Islet of Langerhans (tissue), 1 donor: ENCODE measurements around the gene AFAP1L1.

Source experiments
- FAIRE-seq: peaks from one replicate; lab custom pipeline; 2011; peaks lifted over from hg19 to GRCh38; lab: Jason Lieb, UNC

The AFAP1L1 gene

DNA sequence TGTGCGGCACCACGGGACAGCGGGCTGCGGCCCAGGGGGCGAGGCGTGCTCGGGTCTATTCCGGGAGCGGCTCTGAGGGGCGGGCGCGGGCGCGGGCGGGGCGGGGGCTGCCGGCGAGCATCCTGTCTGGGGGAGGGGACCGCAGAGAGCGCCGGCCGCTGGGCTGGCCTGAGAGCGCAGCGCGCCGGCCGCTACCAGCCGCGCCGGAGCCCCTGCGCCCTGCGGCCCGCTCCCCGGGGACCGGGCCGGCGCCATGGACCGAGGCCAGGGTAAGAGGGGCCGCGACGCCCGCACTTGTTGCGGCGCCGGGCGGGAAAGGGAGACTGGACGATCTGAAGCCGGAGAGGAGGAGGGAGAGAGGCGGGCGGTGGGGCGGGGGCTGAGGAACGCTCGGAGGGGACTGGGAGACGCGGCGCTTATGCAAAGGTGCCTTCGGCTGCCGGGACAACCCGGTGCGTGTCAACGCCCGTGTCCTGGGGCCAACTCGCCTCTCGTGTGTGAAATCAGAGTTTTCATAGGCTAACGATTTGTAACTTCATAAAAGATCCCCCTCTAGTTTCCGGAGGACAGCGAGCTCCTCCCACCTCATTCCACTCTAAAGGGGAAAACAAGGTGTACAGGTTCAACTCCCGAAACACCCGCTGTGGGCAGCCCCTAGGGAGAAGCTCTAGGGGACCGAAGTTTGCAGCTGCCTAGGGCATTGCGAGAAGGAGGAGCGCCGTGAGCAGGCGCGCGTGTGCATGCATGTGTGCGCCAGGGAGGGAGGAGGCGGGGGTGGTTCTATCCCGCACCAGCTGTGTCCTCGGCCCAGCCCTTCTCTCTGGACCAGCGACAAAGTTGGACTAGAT is at the start of gene AFAP1L1:
AFAP1L1 (plus strand) TSS at position 144 of the 848 bp plus-strand sequence; CDS start at position 254, 110 bp downstream.
- no peak for FAIRE-seq

DNA sequence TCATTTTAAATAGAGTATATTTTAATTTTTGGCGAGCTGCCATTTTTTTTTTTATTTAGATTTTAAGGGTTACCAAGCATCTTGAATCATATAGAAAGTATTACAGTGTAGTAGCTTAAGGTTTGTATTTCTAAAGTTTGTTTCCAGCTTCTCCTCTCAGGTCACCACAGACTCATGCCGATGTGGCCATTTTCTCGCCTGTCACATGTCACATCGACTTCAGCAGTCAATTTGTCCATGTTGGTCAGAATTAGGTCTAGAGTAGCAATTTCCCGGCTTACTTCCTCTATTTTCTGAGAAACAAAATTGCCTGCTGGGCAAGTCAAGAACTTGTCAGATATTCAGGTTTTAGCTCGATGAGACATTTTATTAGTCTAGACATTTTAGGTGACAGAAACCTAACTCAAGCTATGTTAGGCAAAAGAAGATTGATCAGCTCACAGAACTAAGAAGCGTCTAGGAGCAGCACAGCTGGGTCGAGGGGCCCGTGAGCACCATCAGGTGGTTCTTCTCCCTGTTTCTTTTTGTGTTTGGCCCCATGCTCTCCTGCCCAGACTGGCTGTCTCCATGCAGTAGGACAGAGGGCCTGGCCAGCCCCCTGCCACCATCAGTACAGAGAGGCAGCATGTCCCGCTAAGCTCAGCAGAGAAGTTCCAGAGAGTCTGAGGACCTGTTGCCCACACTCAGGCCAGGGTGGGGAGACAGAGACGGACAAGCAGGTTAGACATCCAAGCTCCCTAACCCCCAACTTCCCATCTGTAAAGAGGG is 48.4 kb upstream of the AFAP1L1 start:
- FAIRE-seq = no peak

DNA sequence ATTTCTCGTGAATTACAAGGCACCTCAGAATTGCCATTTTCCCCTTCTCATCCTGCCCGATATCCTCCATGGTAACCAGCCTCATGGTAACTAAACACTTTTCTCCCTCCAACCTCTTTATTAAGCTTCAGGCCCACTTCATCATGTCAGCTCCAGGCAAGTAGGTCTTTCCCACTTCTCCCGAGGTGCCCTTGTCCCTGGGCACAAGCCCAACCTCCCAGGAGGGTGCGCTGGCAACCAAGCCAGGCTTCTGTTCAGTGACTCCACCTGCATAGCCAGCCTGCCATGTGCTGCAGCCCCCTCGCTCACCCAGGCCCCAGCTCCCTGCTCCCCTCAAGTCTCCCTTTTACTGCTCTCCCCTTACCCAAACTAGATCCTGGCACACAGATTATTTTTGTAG is 47.4 kb upstream of the AFAP1L1 start:
- FAIRE-seq = no peak

- no peak for FAIRE-seq
These were observed 44.4 kb upstream of the AFAP1L1 start for GRCh38 chr5:149227168-149227826.

- no peak for FAIRE-seq
These were observed 42.9 kb upstream of the AFAP1L1 start for GRCh38 chr5:149228618-149229297.

- no peak for FAIRE-seq
These were observed 42.2 kb upstream of the AFAP1L1 start for GRCh38 chr5:149229298-149229937.

DNA sequence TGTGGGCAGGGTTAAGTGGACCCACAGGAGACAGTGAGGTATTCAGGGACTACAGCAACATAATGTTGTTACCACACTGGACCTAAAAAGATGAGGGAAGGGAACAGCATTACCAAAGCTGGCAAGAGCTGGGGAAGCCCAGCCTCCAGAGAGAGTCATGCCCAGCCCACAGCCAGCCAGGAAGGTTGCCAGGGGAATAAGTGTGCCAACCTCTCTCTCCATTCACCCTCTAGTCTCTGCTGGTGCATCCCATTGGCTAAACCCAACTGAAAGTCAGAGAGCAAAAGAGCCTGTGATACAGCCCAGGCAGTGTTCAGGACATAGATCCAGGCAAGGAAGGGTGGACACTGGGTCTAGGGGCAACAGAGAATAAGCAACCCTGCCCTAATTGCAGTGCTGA is 35.8 kb upstream of the AFAP1L1 start:
- FAIRE-seq = no peak

- FAIRE-seq = no peak
These were observed 34.0 kb upstream of the AFAP1L1 start for GRCh38 chr5:149237662-149238061.

DNA sequence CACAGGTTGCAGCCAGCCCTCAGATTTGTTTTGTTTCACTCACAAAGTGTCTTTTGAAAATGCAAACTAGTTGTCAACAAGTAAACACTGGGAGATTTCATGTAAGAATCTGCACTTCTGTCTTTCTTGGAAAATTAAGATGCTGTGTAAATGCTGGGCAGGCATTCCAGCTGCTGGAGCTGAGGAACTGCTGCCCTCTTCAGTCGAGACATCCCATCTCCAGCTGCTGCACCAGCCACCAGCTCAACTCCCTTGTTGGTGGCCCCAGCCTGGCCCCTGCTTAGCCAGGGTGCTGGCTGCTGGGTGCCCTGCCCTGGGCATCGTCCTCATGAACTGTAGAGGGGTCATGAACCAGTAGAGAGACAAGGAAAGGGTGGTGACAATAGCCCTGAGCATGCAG is 33.1 kb upstream of the AFAP1L1 start:
- FAIRE-seq = no peak

DNA sequence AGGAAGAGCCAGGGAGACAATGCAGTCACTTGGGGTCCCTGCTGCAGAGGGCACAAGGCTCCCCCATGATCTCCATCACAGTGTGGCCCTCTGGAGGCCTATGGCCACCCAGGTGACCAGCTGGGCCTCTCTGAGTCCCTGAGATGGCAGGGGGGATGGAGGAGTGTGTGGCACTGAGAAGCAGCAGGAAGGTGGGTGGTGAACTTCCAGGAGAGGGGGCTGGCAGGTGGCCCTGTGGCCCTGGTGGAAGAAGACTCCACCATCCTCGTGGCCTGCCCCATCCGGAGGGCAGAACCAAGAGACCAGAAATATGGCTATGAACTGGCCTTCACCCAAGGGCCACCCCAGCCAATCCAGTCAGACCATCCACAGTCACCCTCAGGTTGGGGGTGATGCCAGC is 31.7 kb upstream of the AFAP1L1 start:
- FAIRE-seq = no peak

GRCh38 chr5:149240354-149240998 is 31.2 kb upstream of the AFAP1L1 start:
- no peak for FAIRE-seq

DNA sequence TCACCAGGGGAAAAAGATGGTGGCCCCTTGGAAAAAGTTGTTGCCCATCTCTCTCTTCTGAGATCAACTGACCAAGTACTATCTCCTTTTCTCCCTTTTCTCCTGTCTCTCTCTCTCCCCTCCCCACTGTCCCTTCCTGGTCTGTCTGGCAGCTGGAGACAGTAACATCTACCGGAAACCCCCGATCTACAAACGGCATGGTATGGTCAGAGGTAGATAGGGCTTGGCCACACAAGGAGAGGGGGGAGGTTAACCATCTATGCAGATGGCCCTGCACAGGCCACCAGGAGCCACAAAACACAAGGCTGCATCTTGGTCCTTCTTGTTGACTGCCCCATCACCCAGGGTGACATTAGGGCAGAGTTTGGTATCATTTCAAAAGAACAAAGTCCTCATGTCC is 29.3 kb upstream of the AFAP1L1 start:
- FAIRE-seq = no peak

DNA sequence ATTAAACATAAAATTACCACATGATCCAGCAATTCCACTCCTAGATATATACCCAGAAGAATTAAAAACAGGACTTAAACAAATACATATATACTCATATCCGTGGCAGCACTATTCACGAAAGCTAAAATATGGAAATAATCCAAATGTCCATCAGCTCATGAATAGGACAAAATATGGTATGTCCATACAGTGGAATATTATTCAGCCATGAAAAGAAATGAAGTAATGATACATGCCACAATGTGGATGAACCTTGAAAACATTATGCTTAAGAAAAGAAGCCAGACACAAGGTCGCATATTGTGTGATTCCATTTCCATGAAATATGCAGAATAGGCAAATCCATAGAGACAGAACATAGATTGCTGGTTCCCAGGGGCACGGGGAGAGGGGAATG is 24.8 kb upstream of the AFAP1L1 start:
- no peak for FAIRE-seq

DNA sequence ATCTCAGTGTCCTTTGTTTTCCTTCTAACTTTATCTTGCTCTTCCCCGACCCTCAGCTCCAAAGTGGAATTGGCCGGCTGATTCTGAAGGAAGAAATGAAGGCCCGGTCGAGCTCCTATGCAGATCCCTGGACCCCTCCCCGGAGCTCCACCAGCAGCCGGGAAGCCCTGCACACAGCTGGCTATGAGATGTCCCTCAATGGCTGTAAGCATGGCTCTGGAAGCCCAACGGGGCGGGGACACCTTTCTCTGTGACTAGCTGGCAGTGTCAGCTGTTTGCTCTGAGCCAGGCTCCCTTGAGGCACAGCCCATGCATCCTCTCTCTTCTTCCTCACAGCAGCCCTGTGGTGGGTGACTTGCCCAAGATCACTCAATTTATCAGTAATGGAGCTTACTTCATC is 23.9 kb upstream of the AFAP1L1 start:
- no peak for FAIRE-seq

DNA sequence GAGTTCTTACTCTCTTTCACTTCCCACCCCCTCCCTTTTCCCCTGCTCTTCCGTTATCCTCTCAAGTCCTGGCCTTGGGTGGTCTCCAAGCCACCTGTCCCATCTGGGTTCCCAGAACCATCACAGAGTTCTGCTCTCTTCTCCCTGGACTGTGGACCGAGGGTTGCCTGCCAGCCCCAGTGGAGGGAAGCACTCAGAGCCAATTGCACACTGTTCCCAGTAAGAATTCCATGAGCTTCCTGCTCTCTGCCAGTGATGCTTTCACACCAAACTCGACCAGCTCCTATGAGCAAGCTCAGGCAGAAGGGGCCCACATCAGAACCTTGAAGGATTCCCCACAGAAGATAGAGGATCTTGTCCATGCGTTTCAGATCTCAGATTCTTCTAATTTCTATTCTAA is 20.1 kb upstream of the AFAP1L1 start:
- FAIRE-seq = no peak

GRCh38 chr5:149254506-149254905 is 17.2 kb upstream of the AFAP1L1 start:
- FAIRE-seq = no peak

- FAIRE-seq = no peak
These were observed 15.2 kb upstream of the AFAP1L1 start for GRCh38 chr5:149256451-149256850.

- FAIRE-seq = no peak
These were observed 14.5 kb upstream of the AFAP1L1 start for GRCh38 chr5:149257131-149257530.

- no peak for FAIRE-seq
These were observed 13.6 kb upstream of the AFAP1L1 start for GRCh38 chr5:149257889-149258705.

DNA sequence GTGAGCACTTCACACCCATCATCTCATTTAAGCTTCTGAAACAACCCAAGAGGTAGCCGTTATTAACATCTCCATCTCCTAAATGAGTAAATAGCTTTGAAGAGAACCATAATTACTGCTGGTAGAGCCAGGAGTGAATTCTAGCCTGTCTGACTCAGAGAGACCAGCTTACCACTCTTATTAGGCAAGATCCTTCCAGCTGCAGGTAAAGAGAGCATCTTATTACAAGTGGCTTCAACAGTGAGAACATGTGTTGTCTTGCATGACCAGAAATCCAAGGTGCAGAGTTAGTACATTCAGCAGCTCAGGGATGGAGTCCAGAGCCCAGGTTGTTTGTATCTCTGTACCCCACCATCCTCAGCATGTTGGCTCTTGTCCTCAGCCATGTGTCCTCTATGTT is 10.9 kb upstream of the AFAP1L1 start:
- FAIRE-seq = no peak

DNA sequence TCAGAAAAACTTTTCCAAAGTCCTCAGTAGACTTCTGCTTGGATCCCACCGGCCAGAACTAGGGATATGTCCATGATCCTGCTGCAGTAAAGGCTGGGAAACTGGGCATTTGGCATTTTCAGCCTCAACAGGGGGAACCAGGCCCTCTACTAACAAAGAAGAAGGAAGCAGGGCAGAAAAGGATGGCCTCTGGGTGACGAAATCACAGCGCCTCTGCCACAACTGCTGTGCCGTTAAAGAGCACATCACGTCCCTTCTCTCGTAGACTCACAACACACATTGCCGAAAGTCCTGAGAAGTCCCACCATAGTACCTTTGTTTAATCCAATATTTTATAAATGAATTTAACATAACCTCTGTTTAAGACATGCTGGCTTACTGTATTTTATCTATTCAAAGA is 10.4 kb upstream of the AFAP1L1 start:
- FAIRE-seq = no peak
